ENCODE measurements around the gene HS3ST5.

HS3ST5 gene

DNA sequence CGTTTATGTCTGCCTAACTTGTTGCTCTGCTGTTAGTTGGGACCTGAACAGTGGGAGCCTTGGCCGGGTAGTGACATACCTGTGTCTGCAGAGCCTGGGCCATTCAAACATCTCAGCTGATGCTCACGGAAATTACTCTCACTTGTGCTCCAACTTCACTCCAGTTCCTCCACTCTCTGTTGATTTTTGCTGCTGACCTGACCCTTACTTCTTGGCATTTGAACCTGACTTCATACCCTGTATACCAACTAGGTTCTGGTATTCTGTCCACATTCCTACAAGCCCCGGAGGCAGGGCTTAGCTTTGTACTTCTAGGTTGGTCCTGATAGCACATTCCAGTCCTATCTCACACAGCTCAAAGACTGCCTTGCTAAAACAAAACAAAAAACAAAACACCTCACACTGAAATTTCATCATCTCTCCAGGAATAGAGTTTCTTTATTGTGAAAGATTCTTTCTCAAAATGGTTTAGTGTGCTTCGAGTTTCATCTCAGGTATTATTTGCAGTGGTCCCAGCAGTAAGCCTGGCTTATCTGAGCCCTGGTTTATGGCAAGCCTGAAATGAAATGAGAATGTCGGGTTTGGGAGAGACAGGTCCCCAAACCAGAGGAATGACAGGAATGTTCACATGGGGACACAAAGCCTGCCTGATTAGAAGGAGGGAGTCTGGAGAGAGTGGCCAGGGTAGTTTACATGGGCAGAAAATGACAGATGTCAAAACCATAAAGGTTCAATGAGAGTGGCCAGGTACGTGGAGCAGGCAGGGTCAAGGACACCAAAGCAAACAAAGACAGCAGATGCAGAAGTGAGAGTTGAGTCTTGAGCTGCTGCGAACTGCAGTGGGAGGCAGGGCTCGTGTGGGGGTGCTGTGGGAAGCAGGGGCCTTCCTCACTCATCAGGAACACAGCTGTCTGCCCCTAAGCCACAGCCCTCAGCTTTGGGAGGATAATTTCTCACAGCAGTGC lies 197.7 kb downstream of the HS3ST5 start:
- no peak for DNase-seq

DNA sequence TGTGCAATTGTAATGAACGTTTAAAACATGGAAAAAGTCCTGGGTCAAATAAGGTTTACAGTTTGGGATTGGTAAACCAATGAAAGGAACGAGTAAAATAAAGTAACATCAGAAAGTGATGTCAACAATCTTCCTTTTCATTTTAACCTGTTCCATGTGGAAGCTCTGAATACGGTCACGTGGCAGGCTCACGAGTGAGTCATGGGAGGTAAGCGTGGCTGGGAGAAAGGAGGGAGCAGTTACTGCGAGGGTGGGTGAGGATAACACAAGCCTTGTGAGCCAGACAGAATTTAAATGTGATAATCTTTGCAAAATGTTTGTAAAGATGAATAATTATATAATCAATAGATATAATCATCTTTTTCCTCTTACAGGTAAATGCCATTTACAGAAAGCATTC lies 200.6 kb downstream of the HS3ST5 start:
- DNase-seq = no peak

DNA sequence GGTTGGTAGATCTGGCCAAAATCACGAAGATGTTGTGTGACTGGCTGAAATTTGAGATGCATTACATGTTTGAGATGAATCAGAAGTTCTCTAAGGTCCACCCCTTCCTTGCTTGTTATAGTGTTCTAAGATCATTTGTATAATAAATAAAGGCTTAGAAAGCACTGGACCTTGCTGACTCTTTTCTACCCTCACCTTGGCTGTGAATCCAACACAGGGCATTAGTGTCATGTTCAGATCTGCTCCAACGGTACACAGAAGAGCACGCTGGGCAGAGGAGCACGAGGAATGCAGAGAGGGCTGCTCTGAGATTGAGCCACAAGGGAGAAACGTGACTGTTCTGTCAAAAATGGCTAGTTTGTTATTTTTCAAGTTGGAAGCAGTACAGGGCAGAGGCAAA lies 202.4 kb downstream of the HS3ST5 start:
- DNase-seq = no peak

DNA sequence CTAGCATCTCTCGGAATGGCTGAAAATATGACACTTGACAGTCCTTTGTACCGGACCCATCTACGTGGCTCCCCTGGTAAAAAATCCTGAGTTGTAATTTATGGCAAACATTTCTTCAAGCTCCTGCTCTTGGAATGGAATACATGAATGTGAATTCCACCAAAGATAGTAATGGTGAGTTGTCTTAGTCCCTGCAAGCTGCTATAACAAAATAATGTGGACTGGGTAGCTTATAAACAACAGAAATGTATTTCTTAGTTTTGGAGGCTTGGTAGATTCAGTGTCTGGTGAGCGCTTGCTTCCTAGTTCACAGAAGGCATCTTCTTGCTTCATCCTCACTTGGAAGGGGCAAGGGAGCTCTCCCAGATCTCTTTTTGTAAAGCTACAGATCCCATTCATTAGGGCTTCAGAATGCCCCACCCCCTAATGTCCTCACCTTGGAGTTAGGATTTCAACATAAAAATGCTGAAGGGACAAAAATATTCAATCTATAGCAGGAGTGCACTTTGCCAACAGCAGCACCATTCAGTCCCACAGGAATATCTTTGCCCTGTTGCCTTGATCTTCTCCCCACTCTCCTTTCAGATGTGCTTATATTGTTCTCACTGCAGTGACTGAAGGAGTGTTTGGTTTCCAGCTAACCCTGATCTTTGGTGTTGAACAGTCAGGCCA lies 204.1 kb downstream of the HS3ST5 start:
- no peak for DNase-seq

DNA sequence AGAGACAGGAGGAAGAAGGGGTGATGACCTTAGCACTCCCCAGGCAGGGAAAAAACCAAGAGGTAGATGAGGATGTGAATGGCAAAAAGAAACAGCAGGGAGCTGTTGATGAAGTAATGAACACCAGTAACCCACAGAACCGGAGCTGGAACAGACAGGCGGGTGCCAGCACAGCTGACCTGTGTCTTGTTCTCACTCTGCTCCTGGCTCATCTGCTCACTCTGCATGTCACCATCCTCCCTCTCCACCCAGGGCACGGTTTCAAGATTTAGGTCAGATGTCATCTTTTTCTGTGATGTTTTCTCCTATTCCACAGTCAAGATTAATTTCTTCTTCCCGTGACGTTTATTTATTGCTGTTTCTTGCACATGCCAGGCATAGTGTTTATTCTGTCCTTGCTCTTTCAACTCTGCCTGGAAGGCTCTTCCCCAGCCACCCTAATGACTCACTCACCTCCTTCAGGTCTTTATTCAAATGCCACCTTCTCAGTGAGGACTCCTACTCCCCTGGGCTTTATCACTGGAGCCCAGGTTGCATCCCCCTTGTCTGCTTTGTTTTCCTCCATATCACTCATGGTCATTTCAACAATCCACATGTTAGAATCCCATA lies 207.4 kb downstream of the HS3ST5 start:
- DNase-seq = no peak

DNA sequence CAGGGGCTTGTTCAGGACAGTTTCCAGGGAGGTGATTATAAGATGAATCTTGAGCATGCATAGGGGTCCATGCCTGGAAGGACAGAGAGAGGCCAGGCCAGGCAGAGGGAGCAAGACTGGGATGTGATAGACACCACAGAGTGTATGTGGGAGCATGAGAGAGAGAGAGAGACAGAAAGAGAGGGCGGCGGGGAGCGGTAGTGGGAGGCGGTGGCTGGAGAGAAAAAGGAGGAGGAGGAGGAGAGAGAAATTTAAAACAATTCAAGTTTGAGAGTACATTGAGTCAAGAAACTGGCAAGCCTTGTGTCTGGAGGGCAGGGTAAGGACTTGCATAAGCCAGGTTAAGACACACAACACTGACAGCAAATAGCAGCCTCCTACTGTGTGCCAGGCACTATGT lies 209.0 kb downstream of the HS3ST5 start:
- no peak for DNase-seq

DNA sequence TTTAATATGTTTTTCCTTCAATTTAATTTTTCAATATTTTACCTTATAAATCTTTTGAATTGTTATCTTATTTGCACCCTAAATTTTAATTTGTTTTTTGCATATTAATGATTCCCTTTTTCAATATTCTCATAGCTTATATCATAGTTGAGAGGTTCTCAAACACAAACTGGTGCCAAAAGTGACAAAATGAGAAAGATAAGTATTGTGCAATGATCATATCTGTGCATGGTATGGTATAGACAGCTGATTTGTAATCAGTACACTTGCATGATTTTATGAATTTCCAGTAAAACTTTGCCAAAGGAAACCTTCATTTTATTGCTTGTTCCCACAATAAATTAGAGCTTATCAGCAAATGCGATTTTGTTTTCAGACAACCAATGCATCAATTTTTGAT lies 210.9 kb downstream of the HS3ST5 start:
- DNase-seq = peak; percentile 2

DNA sequence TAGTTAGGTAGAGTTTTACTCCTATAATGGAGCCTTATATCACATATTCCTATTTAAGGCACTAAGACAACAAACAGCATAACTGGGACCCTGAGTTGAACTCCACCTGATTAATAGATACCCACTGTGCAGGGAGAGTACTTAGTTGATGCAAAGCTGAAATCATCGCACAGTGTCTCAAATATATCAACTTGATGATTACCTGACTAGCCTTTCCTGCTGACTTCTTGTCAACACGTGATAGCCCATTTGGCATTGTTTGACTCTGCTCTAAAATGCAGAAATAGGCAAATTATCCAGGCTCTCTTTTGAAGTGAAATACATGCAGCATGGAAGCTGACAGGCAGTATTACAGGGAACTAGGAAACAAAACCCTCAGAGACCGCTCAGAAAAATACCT lies 217.2 kb downstream of the HS3ST5 start:
- DNase-seq = no peak

DNA sequence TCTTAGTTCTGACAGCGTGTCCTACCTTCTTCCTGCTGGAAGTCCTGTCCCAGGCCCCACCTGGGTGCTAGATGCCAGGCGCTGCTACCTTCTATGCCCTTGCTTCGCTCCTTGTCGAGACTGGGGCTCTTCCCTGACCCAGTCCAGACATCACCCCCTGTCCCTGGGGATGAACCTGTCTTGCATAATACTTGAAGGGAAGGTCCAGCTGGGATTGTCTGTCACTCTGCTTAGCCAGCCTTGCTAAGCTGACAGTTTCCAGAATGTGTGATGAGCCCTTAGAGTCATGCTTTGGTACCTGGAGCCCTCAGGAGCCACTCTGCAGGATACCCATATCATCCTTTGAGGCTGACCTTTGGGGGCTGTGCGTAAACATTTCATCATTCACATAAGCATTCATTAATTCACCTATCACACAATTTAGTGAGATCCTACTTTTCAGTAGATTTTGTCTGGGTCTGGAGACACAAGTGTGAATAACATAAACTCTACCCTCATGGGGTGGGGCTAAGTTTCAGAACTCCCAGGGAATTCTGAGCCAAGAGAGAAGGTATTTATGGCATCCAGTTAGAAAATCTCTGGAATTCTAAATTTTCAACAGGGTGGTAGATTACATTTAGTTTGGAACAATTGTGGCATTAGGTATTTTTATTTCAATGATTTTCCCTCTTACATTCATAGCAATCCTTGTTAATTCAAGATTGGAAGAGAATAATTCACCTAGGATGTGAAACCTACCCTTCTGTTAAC lies 220.7 kb downstream of the HS3ST5 start:
- DNase-seq = no peak

DNA sequence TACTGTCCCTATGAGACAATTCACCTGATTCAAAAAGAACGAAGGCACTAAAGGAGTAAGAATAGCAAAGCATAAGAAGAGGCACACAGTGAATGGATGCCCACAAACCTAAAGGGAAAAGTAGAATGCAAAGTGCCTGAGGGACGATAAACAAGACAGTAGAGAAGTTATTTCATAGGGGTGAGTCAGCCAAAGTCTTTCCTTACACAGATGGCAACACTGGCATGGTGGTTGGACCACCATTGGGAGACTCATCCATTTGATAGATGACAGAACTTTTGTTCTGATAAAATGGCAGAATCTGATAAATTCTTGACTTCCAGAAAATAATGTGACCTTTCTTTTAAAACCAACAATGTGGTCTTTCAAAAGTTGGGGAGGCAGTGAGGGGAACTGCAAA lies 223.8 kb downstream of the HS3ST5 start:
- DNase-seq = no peak

DNA sequence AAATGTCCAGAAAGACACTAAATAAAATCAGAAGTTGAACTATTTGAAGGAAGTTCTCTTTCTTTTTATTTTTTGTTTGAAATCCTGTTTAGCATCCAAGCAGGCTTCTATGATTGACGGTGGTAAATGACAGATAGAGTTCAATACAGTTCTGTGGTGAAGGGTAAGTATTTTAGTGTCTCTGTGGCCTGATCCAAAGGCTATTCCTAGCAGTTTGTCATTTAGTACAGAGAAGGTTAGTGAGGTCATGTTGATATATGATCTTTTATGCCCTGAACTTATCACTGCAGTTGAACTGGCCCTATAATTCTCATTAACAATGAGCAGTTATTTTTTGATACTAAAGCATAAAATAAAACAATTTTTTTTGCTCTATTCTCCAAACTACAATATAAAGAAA lies 227.2 kb downstream of the HS3ST5 start:
- DNase-seq = no peak

DNA sequence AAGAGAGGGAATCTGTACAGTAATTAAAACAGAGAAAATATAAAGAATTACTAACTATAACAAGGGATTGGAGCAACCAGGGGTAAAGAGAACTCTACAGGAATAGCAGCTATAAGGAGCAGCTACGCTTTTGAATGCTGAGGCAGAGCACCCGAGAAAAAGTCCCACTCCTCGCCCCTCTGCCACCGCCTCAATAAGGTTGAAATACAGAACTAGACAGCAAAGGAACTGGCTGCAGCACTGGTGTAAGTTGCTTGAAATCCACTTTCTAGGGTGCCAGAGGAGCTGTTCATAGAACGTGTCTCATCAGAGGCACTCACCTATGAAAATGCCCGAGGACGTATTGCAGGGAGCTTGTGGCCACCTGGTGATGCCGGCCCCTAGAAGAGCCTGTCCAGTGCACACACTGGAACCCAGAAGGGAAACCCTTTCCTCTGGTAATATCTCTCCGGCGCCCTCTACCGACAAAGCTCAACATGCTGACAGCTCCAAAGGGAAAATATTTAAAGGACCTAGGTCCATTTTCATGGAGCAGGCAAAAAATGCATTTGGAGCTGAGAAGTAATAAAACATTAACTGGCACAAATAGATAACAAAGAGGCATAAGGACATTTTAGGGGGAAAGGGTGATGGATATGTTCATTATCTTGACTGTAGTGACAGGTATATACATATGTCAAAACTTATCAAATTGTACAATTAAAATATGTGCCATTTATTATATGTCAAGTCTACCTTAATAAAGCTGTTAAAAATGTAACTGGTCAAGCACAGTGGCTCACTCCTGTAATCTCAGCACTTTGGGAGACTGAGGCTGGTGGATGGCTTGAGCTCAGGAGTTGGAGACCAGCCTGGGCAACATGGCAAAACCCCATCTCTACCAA lies 234.5 kb downstream of the HS3ST5 start:
- DNase-seq = peak; percentile 81

DNA sequence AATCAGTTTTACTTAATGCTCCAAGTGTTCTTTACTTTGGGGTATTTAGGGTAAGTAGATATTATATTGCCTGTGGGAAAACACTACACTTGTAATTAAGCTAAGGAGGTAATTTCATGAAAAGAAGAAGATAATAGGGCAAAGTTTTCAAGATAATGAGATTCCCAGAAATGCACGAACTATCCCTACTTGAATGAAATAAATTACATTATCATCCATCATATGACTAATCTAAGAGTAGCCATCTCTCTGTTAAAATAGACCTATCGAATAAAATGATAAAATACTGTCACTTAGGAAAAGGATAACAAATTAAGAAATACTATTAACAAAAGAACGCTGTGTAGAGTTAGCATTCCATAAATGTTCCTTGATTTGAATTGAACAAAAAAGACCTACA lies 236.8 kb downstream of the HS3ST5 start:
- no peak for DNase-seq

DNA sequence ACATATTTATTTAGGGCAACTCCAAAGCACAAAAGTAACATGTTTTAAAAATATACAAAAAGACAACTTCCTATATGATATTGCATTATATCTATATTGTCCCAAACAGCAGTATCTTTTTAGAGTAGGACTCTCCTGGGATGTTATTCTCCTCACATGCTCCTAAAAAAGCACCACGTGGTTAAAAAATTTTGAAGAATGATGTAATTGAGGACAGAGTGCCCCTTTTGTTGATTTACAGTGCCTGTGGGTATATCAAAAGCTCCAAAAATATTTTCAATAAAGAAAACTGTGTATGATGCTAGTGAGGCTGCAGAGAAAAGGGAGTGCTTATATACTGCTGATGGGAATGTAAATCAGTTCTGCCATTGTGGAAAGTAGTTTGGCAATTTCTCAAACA lies 241.6 kb downstream of the HS3ST5 start:
- no peak for DNase-seq

DNA sequence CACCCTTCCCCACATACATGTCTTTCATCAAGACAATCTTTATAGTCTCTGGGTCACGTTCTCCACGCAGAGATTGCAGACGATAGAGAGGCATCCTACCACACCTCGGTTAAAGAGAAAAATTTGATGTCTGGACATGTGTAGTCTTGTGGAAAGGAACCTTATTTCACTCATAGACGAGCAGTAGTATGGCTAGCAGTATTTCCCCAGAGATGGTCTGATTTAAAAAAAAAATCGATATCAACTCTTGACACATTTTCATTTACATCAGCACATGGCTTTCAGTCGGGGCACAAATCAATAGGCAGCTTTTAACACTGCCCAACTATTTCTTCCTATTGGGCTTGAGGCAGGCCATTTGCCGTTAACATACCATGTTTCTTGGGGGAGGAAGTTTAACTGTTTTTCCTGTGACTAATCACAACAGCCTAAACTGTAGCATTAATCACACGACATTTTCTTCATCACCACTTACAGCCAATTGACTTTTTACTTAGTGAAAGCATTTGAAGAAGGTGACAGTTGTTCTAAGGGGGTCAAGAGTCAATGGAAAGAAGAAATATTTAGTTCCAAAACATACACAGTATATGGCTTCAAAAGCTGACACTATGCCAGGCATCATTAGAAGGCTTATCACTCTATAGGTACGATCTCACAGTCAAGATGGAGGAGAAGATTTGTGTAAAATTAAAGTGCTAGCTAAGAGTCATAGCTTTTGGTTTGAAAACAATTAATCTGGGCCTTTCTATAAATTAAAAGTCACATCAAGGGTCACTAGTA lies 242.4 kb downstream of the HS3ST5 start:
- DNase-seq = no peak

DNA sequence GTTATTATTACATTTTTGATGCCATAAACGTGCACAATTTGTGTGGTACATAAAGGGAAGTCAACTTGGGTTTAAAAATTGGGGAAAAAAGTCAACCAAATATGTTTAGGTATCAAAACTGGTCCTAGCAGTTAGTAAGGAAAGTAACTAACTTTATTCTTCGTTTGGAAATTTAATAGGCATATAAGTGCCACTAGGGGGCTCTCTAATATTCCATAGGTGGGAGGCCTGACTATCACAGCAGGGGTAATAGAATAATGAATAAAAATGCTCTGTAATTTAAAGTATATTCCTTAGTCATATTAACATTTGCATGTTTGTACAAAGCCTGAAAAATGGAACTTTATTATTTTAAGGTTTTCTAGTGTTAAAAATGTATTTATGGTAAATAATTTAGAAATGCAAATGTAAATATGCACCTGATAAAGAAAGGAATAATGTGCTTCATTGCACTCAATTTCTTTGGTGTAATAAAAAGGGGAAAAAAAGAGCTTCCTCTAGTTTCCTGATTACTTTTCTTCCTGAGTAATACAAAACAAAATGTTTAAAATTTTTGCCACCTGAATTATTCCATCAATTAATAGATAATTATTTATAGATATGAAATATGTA lies 246.2 kb downstream of the HS3ST5 start:
- DNase-seq = peak; percentile 86

DNA sequence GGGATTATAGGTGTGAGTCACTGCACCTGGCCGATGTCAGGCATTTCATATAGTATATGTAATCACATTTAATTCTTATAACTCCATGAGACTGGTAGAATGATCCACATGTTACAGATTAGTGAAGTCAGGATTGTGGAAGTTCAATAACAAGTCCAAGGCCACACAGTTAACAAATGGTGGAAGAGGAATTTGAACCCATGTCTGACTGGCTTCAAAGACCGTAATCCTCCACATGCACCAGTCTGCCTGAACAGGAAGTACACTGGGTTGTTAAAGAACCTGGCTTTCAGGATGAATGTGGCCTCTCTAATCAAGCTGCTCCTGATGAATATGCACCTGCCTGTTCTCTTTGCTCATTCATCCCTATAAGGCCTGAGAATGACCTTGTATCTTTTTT lies 249.9 kb downstream of the HS3ST5 start:
- DNase-seq = no peak

DNA sequence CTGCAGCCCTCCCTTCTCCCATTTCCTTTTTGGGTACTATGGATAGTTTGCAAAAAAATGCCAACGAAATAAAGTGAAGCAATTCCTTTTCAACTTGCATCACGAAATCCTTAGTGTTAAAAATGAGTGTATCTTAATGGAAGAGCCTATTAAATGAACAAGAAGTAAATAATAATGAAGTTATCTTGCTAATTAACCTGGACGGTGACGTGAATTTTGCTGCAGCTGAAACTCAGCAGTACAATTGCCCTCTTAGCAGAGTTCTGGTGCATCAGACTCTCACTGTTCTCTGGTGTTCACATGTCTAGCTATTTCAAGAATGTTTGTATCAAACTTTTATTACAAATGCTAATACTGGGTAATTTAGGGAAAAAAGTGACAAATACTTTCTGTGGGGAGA lies 252.2 kb downstream of the HS3ST5 start:
- no peak for DNase-seq

DNA sequence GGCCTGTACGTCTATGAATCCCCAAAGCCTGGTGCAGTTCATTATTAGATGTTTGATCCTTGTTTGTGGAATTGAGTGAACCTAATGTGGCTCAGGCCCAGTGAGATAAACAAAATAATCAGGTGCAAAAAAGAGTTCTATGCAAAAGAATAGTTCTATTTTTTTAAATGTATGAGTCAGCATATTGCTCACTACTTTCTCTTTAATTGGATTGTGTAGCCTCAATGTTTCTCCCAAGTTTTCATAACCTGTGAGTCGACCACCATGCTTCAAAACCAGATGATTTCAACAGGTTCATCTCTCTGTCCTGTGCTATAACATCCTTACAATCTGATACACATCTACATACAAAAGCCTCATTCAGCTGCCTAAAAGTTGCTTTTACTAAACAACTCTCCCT lies 255.3 kb downstream of the HS3ST5 start:
- DNase-seq = no peak

DNA sequence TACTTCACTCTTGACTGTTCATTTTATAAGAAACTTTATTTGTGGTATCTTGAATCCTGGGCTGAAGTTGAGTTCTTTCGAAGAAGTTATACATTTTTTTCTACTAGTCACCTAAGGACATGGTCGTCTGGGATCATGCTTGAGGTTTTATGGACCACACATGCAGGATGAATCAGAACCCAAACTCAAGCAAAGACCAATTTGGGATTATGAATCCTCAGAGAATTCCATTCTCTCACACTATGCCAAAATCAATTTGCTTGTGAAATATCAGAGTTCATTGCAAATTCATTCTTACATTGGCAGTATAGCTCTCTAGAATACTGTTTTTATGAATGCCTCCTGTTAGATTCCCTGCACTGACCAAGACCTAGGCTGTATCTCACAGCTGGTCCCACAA lies 257.6 kb downstream of the HS3ST5 start:
- DNase-seq = no peak

DNA sequence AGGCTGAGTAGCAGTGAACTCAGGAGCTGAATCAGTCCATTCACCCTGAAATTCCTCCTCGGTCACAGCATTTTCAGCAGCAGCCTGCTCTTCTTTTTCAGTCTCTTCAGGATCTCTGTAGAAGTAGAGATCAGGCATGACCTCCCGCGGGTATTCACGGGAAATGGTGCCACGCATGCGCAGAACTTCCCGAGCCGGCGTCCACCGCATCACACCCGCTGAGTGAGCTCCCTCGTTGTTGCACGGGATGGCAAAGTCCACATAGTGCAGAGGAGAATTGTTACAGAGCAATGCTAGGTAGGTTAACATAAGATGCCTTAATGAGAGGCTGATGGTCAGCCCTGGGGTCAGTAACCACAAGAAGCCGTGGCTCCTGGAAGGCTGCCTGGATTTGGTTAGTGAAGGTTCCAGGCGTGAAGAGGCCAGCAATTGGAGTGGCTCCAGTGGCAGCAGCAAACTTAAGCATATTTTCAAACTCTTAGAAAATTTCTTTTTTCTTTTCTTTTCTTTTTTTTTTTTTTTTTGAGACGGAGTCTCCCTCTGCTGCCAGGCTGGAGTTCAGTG lies 258.4 kb downstream of the HS3ST5 start:
- DNase-seq = no peak
